ENCODE data around the gene TNFRSF12A. TPM values are rescaled to one million over a fixed set of nuclear protein-coding genes. Genes with fewer than 3 reads are reported as not detected.

TNFRSF12A gene
- total RNA-seq, 4 donors from 2014 or later, result 20.9 to 140 (median 57.5) TPM

DNA sequence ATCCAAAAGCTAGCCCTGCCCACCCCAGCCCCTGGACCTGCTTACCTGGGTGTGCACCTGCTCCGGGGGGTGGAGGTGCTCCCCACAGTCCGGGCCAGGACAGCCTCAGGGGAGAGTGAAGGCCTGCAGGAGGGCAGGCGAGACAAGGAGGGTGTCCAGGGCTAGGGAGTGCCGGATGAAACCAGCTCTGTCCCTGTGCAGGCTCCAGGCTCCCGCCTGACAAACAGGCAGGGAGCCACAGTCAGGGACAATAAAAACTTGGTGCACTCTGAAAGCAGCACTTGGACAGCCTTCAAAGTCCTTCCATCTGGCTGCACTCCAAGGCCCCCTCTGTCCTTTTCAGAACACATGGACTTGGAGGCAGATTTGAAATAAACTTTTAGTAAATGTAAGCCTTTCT, 47.1 kb upstream of the TNFRSF12A start:
- TF ChIP-seq, protein P1, sequence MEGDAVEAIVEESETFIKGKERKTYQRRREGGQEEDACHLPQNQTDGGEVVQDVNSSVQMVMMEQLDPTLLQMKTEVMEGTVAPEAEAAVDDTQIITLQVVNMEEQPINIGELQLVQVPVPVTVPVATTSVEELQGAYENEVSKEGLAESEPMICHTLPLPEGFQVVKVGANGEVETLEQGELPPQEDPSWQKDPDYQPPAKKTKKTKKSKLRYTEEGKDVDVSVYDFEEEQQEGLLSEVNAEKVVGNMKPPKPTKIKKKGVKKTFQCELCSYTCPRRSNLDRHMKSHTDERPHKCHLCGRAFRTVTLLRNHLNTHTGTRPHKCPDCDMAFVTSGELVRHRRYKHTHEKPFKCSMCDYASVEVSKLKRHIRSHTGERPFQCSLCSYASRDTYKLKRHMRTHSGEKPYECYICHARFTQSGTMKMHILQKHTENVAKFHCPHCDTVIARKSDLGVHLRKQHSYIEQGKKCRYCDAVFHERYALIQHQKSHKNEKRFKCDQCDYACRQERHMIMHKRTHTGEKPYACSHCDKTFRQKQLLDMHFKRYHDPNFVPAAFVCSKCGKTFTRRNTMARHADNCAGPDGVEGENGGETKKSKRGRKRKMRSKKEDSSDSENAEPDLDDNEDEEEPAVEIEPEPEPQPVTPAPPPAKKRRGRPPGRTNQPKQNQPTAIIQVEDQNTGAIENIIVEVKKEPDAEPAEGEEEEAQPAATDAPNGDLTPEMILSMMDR (IDR thresholded peaks at IDR 0.05), result no peak
- no peak for TF ChIP-seq EP300 (IDR thresholded peaks at IDR 0.05)
- TF ChIP-seq POLR2AphosphoS5 (IDR thresholded peaks at IDR 0.05), result no peak
- no peak for TF ChIP-seq POLR2A (IDR thresholded peaks at IDR 0.05; ENCODE audit: low read depth)
- H3K4me3 ChIP-seq, result no peak overlapping the region
- WGBS, result 81% methylated on average over 3 of the region's 5 CpGs
- H3K36me3 ChIP-seq, result no peaks in the 10 kb centered on the region
- intact Hi-C loops (cut with DNase I), result no loop called here
- no peak for DNase-seq (ENCODE audit: extremely low spot score)
- peaks cover 18 to 24% (median 24%) of the 10 kb centered on the region in 4 donors for H3K4me1 ChIP-seq
- H3K27ac ChIP-seq (replicated peaks in 1 of 4), result no peak overlapping the region
- peaks cover 0 to 41% (median 2%) of the 10 kb centered on the region in 4 donors for H3K27me3 ChIP-seq
- H3K9me3 ChIP-seq, result no peaks in the 10 kb centered on the region

DNA sequence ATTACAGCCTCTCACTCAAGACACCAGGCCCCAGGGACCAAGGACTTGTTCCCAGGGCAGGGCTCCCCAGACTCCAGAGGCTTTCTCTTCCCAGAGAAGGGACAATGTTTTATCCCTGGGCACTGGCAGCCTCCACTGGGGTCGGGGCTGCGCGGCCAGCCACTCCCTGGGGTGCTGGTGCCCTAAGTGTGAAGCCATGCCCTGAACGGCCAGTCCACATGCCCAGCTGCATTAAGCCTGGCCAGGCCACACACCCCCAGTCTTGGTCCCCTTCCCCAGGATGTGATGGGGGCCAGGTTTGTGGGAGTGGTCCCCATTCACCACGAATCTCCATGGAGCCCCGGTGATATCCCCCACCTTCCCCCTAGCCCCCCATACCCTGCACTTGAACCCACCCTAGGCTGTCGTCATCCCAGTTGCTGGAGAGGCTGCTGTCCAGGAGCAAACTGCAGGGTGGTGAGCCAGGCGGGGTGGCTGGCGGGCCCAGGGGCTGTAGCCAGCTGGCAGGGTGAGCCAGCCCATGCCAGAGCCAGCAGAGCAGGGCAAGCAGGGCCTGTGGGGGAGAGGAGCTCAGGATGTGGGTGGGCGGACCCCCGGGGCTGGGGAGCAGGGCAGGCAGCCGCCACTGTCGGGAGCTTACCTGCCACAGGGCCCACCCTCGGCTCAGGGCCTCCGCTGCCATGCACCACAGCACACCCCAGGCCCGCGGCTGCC, 46.4 kb upstream of the TNFRSF12A start:
- Histone ChIP-seq H3K9me3 (no peaks in the 10 kb centered on the region), H3K36me3 (no peaks in the 10 kb centered on the region), H3K27ac (replicated peaks in 1 of 4) (no peak overlapping the region), H3K27me3 (peaks cover 0 to 40% (median 0%) of the 10 kb centered on the region in 4 donors), H3K4me1 (peaks cover 11 to 18% (median 17%) of the 10 kb centered on the region in 4 donors), H3K4me3 (no peak overlapping the region)
- intact Hi-C loops (cut with DNase I), result no loop called here
- TF ChIP-seq POLR2AphosphoS5 (IDR thresholded peaks at IDR 0.05) (no peak), POLR2A (IDR thresholded peaks at IDR 0.05; ENCODE audit: low read depth) (no peak), EP300 (IDR thresholded peaks at IDR 0.05) (no peak)
- TF ChIP-seq, protein P1 (IDR thresholded peaks at IDR 0.05), result no peak
- WGBS, result 83% methylated on average over 7 of the region's 17 CpGs
- no peak for DNase-seq (ENCODE audit: extremely low spot score)

DNA sequence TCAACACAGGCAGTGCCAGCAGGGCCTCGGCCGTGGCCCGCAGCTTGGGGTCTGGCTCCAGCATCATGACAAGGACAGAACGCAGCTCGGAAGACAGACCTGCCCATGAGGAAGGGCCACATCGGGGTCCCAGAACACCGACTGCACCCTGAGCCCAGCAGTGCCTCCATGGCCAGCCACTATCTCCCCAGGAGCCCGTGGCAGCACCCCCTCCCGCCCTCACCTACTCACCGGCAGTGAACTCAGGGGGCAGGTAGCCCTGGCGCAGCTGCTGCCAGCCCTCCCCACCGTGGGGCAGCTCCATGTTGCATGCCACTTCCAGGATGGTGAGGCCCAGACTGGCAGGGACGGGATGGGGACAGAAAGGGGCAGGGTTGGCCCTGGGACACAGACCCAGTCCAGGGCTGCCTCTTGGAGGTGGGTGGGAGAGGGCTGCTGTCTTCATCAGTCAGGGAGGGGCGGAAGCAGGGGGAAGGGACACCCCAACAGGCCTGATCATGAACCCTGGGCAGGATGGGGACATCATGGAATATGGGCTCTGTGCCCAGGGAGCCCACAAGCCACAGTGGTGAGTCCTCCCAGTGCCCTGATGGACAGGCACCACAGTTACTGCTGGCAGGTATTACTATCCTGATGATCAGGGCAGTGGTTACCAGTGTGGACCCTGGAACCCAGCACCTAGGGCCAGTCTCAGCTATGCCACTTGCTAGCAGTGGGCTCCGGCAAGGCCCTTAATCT, 45.7 kb upstream of the TNFRSF12A start:
- WGBS, result 90% methylated on average over 10 of the region's 15 CpGs
- peaks cover 0 to 46% (median 2%) of the 10 kb centered on the region in 4 donors for H3K27me3 ChIP-seq
- H3K4me3 ChIP-seq, result no peak overlapping the region
- no peak for DNase-seq (ENCODE audit: extremely low spot score)
- H3K27ac ChIP-seq (replicated peaks in 1 of 4), result no peak overlapping the region
- intact Hi-C loops (cut with DNase I), result no loop called here
- TF ChIP-seq POLR2A (IDR thresholded peaks at IDR 0.05; ENCODE audit: low read depth) (no peak), POLR2AphosphoS5 (IDR thresholded peaks at IDR 0.05) (no peak)
- TF ChIP-seq, protein P1 (IDR thresholded peaks at IDR 0.05), result no peak
- H3K9me3 ChIP-seq, result no peaks in the 10 kb centered on the region
- no peaks in the 10 kb centered on the region for H3K36me3 ChIP-seq
- peaks cover 10 to 14% (median 13%) of the 10 kb centered on the region in 4 donors for H3K4me1 ChIP-seq

DNA sequence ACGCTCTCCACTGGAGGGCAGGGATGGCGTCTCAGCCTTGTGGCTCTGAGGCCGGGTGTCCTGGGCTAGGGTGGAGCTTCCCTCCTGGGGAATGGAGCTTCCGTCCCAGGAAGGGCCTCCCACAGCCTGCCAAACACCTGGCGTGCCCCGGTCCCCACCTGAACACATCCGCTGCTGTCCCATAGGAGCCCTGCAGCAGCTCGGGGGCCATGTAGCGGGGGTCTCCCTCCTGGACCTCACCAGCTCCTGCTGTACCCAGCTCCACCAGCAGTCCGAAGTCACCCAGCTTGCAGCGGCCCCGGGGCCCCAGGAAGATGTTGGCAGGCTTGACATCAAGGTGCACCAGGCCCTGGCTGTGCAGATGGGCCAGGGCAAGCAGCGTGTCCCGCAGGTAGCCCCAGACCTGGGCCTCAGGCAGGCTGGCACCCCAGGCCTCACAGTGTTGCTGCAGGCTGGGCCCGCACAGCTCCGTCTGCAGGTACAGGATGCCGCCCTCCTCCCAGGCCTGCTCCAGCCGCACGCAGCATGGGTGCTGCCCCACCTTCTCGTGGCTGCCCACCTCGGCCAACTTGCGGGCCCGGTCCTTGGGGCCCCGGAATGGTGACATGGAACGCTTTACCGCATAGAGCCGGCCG, 44.9 kb upstream of the TNFRSF12A start:
- WGBS, result 97% methylated on average over 5 of the region's 28 CpGs
- Histone ChIP-seq H3K27ac (replicated peaks in 1 of 4) (no peak overlapping the region), H3K4me1 (peaks cover 10 to 14% (median 13%) of the 10 kb centered on the region in 4 donors), H3K36me3 (no peaks in the 10 kb centered on the region), H3K9me3 (no peaks in the 10 kb centered on the region), H3K27me3 (peaks cover 0 to 54% (median 4%) of the 10 kb centered on the region in 4 donors), H3K4me3 (no peak overlapping the region)
- intact Hi-C loops (cut with DNase I), result no loop called here
- no peak for TF ChIP-seq POLR2AphosphoS5 (IDR thresholded peaks at IDR 0.05)
- no peak for TF ChIP-seq EP300 (IDR thresholded peaks at IDR 0.05)
- TF ChIP-seq POLR2A (IDR thresholded peaks at IDR 0.05; ENCODE audit: low read depth), result no peak
- TF ChIP-seq, protein P1 (IDR thresholded peaks at IDR 0.05), result no peak
- DNase-seq (ENCODE audit: extremely low spot score), result no peak

All from esophagus muscularis mucosa (tissue), 4 donors.